ENCODE measurements around the gene ABCC11.

Gene ABCC11

DNA sequence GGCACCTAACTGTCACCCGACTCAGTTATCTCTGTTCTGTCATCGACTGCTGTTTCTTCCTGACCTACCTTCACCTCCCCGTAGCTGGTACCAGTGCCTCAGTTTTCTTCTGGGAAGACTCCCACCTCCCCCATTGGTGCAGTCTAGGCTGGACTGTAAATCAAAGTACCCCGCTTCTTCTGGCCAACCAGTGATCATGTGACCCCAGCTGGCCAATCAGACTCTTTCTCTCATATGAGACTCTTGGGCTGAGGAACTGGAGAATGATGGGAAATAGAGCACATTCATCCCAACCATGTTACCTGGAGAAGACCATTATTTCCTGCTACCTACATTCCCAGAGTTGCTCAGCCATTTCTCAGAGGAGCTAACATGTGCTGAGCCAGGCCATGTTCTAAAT, 23.8 kb downstream of the ABCC11 start:
- DNase-seq (ENCODE audit: low read depth) = no peak
- no peak overlapping the region for H3K4me3 ChIP-seq (ENCODE audit: low read depth, low read length)
- TF ChIP-seq, protein P1, sequence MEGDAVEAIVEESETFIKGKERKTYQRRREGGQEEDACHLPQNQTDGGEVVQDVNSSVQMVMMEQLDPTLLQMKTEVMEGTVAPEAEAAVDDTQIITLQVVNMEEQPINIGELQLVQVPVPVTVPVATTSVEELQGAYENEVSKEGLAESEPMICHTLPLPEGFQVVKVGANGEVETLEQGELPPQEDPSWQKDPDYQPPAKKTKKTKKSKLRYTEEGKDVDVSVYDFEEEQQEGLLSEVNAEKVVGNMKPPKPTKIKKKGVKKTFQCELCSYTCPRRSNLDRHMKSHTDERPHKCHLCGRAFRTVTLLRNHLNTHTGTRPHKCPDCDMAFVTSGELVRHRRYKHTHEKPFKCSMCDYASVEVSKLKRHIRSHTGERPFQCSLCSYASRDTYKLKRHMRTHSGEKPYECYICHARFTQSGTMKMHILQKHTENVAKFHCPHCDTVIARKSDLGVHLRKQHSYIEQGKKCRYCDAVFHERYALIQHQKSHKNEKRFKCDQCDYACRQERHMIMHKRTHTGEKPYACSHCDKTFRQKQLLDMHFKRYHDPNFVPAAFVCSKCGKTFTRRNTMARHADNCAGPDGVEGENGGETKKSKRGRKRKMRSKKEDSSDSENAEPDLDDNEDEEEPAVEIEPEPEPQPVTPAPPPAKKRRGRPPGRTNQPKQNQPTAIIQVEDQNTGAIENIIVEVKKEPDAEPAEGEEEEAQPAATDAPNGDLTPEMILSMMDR (IDR thresholded peaks at IDR 0.05; ENCODE audit: insufficient read depth, low read depth, low read length, missing control alignments) = no peak

DNA sequence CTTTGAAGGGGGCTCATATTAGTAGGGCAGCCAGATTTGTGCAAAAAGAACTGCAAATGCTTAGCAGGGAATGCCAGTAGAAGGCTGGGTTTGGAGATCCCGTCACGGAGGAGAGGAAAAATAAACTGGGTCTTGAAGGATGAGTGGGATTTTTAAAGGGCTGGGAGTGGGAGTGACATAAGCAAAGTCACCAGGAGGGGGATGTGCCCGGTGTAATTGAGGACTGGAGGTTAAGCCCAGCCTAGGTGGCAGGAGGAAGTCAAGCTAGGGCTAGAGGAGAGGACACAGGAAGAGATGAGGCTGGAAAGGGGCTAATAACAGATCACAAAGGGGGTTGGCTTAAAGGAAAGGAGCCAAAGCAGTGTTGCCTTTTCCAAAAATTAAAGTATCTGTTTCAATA, 26.4 kb downstream of the ABCC11 start:
- DNase-seq (ENCODE audit: low read depth) = no peak
- TF ChIP-seq, protein P1 (IDR thresholded peaks at IDR 0.05; ENCODE audit: insufficient read depth, low read depth, low read length, missing control alignments) = no peak
- H3K4me3 ChIP-seq (ENCODE audit: low read depth, low read length) = no peak overlapping the region

DNA sequence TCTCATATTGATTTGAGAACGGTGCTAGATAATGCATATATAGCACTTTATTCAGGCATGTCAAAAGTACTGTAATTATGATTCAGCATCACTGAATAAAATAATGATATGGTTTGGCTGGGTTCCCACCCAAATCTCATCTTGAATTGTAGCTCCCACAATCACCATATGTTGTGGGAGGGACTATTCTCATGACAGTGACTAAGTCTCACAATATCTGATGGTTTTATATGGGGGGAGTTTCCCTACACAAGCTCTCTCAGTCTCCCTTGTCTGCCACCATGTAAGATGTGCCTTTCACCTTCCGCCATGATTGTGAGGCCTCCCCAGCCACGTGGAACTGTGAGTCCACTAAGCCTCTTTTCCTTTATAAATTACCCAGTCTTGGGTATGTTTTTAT, 28.9 kb downstream of the ABCC11 start:
- DNase-seq (ENCODE audit: low read depth) = no peak
- TF ChIP-seq, protein P1 (IDR thresholded peaks at IDR 0.05; ENCODE audit: insufficient read depth, low read depth, low read length, missing control alignments) = no peak

DNA sequence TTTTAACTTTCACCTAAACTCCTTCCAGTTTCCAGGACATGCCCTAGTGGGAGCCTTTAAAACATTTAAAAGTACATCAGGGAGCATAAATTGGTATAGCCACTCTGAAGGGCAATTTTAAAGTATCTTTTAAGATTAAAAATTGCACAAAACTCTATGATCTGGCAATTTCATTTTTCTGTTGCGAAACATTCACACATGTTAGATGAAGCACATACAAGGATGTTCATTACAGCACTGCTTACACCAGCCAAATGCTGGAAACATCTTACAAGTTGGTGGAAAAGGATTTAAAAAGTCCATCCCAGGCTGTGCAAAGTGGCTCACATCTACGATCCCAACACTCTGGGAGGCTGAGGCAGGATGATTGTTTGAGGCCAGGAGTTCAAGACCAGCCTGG, 29.6 kb downstream of the ABCC11 start:
- H3K4me3 ChIP-seq (ENCODE audit: low read depth, low read length) = no peak overlapping the region
- TF ChIP-seq, protein P1 (IDR thresholded peaks at IDR 0.05; ENCODE audit: insufficient read depth, low read depth, low read length, missing control alignments) = no peak
- no peak for DNase-seq (ENCODE audit: low read depth)

More for the DNA sequence above, 28.9 kb downstream of the ABCC11 start:
- no peak overlapping the region for H3K4me3 ChIP-seq (ENCODE audit: low read depth, low read length)

DNA sequence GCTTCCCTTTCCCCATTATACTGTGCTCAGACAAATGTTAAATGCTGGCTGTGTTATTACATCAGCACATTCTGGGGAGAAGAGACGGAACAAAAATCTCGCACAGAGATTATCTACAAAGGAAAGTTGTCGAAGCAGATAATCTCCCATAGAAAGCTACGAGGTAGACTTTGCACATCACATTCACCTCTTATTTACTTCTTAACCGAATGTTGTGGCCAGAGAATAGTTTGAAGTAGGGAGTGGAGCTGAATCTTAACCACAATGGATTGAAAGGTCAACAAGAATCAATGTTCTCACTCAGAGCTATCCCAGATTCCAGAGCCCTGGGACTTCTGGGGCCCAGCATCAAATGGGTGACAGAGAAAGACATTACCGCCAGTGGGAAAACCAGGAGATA, 31.6 kb downstream of the ABCC11 start:
- TF ChIP-seq, protein P1 (IDR thresholded peaks at IDR 0.05; ENCODE audit: insufficient read depth, low read depth, low read length, missing control alignments) = no peak
- no peak for DNase-seq (ENCODE audit: low read depth)
- no peak overlapping the region for H3K4me3 ChIP-seq (ENCODE audit: low read depth, low read length)

DNA sequence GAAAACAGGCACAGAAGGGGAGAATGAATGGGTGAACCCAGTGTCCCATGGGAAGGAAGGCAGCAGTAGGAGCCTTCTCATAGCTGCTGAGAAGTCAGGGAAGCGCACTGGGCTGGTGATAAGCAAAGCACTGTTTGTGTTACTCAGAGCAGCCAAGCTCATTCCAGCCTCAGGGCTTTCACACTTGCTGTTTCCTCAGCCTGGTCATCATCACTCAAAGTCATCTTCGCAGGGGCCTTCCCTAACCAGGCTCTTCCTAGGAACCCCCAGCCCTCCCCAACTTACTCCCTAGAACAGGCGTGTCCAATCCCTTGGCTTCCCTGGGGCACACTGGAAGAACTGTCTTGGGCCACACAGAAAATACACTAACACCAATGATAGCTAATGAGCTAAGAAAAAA, 35.3 kb downstream of the ABCC11 start:
- no peak overlapping the region for H3K4me3 ChIP-seq (ENCODE audit: low read depth, low read length)
- no peak for DNase-seq (ENCODE audit: low read depth)
- TF ChIP-seq, protein P1 (IDR thresholded peaks at IDR 0.05; ENCODE audit: insufficient read depth, low read depth, low read length, missing control alignments) = no peak

DNA sequence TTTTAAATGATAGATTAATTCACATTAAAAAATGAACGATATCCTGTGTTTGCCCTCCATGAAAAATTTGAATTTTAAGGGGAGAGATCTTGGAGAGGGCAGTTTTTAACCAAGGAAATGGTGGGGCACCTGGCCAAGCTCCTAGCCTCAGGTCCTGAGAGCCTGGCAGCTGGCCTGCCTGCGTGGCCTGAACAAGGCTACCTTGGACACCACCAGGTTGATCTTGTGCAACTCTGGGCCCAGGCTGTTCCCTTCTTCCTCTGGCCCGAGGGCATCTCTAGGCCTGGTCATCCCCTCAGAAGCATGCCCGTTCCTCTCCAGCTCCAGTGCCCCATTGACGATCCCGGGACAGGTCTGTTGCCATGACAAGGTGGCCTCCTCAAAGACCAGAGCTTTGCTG, 36.6 kb downstream of the ABCC11 start:
- DNase-seq (ENCODE audit: low read depth) = no peak
- TF ChIP-seq, protein P1 (IDR thresholded peaks at IDR 0.05; ENCODE audit: insufficient read depth, low read depth, low read length, missing control alignments) = no peak
- no peak overlapping the region for H3K4me3 ChIP-seq (ENCODE audit: low read depth, low read length)

Data from GM12865 (cell line).